Measurements from ENCODE around the gene SLCO4A1. TPM values are rescaled to one million over a fixed set of nuclear protein-coding genes. Genes with fewer than 3 reads are reported as not detected.

The SLCO4A1 gene
- total and polyA plus RNA-seq, 9 of the 15 experiments (the other 6 are each of a cell fraction or from before 2014, with no cell fraction given): 1.6 to 21.9 (median 12.8) TPM

DNA sequence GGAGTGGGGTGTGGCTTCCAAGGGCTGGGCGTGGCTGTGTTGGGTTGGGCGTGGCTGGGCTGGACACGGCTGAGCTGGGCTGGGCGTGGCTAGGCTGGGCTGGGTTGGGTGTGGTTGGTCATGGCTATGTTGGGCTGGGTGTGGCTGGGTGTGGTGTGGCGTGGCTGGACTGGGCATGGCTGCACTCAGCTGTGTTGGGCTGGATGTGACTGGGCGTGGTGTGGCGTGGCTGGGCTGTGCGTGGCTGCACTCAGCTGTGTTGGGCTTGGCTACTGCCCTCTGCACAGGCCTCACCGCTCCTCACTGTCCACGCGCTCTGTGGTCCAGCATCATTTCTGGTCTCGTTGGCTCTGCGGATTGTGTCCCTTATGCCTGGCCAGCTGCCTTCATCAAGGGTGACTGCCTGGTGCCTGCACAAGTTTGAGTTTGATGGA lies 43.5 kb upstream of the SLCO4A1 start (continued):
- TF ChIP-seq, protein P1, sequence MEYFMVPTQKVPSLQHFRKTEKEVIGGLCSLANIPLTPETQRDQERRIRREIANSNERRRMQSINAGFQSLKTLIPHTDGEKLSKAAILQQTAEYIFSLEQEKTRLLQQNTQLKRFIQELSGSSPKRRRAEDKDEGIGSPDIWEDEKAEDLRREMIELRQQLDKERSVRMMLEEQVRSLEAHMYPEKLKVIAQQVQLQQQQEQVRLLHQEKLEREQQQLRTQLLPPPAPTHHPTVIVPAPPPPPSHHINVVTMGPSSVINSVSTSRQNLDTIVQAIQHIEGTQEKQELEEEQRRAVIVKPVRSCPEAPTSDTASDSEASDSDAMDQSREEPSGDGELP (CRISPR knock-in tag; IDR thresholded peaks at IDR 0.05; ENCODE audit: borderline replicate concordance): peak; percentile 99
- TF ChIP-seq TCF7 (IDR thresholded peaks at IDR 0.05; ENCODE audit: borderline replicate concordance) (no peak), ARID1B (IDR thresholded peaks at IDR 0.05) (0 out of 2 replicates have a peak, but pooled peaks have one; percentile 37), ETV5 (CRISPR knock-in tag; IDR thresholded peaks at IDR 0.05; ENCODE audit: low read depth) (no peak), HLTF (IDR thresholded peaks at IDR 0.05) (no peak), ZFP1 (CRISPR knock-in tag; IDR thresholded peaks at IDR 0.05) (no peak), ZNF143 (CRISPR knock-in tag; IDR thresholded peaks at IDR 0.05) (no peak), TAF1 (IDR thresholded peaks at IDR 0.05; ENCODE audit: control insufficient read depth, extremely low read depth, insufficient read depth, low read length, severe bottlenecking) (no peak), RFX7 (CRISPR knock-in tag; IDR thresholded peaks at IDR 0.05) (no peak), SLC30A9 (CRISPR knock-in tag; IDR thresholded peaks at IDR 0.05) (no peak), ZNF561 (CRISPR knock-in tag; conservative IDR thresholded peaks at IDR 0.05) (no peak), ZNF124 (CRISPR knock-in tag; IDR thresholded peaks at IDR 0.05) (no peak), RBFOX2 (IDR thresholded peaks at IDR 0.05; ENCODE audit: low read depth, low read length) (no peak), ZNF324 (CRISPR knock-in tag; IDR thresholded peaks at IDR 0.05) (no peak), BDP1 (IDR thresholded peaks at IDR 0.05; ENCODE audit: insufficient read depth, insufficient read length) (no peak), SRSF9 (IDR thresholded peaks at IDR 0.05; ENCODE audit: borderline replicate concordance, low read depth, low read length) (no peak), CHD1 (IDR thresholded peaks at IDR 0.05; ENCODE audit: low read length) (no peak), MEF2D (tag; conservative IDR thresholded peaks at IDR 0.05; ENCODE audit: low read depth) (no peak), SRSF7 (optimal IDR thresholded peaks at IDR 0.05; ENCODE audit: low read depth, low read length) (no peak), RB1 (IDR thresholded peaks at IDR 0.05; ENCODE audit: low read depth) (no peak), ZEB2 (IDR thresholded peaks at IDR 0.05) (no peak), SMAD3 (CRISPR knock-in tag; conservative IDR thresholded peaks at IDR 0.05) (no peak), RCOR1 (IDR thresholded peaks at IDR 0.05; ENCODE audit: borderline replicate concordance in 1 of 2, low read depth in 2 of 2, low read length in 2 of 2) (no peak; a peak in 1 of 4 replicates)
- TF ChIP-seq, protein P2, sequence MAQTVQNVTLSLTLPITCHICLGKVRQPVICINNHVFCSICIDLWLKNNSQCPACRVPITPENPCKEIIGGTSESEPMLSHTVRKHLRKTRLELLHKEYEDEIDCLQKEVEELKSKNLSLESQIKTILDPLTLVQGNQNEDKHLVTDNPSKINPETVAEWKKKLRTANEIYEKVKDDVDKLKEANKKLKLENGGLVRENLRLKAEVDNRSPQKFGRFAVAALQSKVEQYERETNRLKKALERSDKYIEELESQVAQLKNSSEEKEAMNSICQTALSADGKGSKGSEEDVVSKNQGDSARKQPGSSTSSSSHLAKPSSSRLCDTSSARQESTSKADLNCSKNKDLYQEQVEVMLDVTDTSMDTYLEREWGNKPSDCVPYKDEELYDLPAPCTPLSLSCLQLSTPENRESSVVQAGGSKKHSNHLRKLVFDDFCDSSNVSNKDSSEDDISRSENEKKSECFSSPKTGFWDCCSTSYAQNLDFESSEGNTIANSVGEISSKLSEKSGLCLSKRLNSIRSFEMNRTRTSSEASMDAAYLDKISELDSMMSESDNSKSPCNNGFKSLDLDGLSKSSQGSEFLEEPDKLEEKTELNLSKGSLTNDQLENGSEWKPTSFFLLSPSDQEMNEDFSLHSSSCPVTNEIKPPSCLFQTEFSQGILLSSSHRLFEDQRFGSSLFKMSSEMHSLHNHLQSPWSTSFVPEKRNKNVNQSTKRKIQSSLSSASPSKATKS (CRISPR knock-in tag; IDR thresholded peaks at IDR 0.05): no peak
- TF ChIP-seq, protein P3, sequence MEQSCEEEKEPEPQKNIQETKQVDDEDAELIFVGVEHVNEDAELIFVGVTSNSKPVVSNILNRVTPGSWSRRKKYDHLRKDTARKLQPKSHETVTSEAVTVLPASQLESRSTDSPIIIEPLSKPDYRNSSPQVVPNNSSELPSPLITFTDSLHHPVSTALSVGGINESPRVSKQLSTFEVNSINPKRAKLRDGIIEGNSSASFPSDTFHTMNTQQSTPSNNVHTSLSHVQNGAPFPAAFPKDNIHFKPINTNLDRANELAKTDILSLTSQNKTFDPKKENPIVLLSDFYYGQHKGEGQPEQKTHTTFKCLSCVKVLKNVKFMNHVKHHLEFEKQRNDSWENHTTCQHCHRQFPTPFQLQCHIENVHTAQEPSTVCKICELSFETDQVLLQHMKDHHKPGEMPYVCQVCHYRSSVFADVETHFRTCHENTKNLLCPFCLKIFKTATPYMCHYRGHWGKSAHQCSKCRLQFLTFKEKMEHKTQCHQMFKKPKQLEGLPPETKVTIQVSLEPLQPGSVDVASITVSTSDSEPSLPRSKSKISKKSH (CRISPR knock-in tag; IDR thresholded peaks at IDR 0.05): no peak
- TF ChIP-seq, protein P4, sequence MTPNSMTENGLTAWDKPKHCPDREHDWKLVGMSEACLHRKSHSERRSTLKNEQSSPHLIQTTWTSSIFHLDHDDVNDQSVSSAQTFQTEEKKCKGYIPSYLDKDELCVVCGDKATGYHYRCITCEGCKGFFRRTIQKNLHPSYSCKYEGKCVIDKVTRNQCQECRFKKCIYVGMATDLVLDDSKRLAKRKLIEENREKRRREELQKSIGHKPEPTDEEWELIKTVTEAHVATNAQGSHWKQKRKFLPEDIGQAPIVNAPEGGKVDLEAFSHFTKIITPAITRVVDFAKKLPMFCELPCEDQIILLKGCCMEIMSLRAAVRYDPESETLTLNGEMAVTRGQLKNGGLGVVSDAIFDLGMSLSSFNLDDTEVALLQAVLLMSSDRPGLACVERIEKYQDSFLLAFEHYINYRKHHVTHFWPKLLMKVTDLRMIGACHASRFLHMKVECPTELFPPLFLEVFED (CRISPR knock-in tag; conservative IDR thresholded peaks at IDR 0.05): no peak

All from K562 (cell line).